ENCODE data around the gene LIN28B.
"Not testable (repeated sequence)": the region's sequence is repeated elsewhere in the genome, so short reads cannot be mapped to it uniquely, and the experiment has no call there.

Gene LIN28B

DNA sequence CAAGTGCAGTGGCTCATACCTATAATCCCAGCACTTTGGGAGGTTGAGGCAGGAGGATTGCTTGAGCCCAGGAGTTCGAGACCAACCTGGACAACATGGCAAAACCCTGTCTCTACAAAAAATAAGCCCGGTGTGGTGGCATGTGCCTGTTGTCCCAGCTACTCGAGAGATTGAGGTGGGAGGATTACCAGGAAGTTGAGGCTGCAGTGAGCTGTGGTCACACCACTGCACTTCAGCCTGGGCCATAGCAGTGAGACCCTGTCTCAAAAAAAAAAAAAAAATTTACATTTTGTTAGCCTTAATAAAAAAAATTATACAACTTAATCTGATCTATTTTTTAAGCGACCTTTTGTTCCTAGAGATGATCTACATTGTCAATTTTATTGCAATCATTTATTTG lies 56.6 kb downstream of the LIN28B start:
- not testable (repeated sequence) for DNase-seq (ENCODE audit: low read depth in 2 of 2)

DNA sequence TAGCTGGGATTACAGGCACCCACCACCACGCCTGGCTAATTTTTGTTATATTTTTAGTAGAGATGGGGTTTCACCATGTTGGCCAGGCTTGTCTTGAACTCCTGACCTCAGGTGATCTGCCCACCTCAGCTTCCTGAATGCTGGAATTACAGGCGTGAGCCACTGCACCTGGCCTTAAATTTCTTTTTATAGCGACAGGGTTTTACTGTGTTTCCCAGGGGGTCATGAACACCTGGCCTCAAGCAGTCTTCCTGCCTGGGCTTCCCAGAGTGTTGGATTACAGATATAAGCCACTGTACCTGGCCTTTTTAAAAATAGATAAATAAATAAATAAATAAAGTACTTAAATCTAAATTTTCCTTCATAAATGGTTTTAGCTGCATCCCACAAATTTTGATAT lies 57.5 kb downstream of the LIN28B start:
- DNase-seq (ENCODE audit: low read depth in 2 of 2): no peak

- no peak for DNase-seq (ENCODE audit: low read depth in 2 of 2)
These were observed 58.0 kb downstream of the LIN28B start for GRCh38 chr6:105014954-105015353.

- DNase-seq (ENCODE audit: low read depth in 2 of 2): no peak
These were observed 58.6 kb downstream of the LIN28B start for GRCh38 chr6:105015482-105015881.

GRCh38 chr6:105019285-105019684 lies 62.4 kb downstream of the LIN28B start:
- no peak for DNase-seq (ENCODE audit: low read depth in 2 of 2)

GRCh38 chr6:105021399-105021798 lies 64.5 kb downstream of the LIN28B start:
- DNase-seq (ENCODE audit: low read depth in 2 of 2): no peak

- no peak for DNase-seq (ENCODE audit: low read depth in 2 of 2)
These were observed 65.5 kb downstream of the LIN28B start for GRCh38 chr6:105022416-105022815.

- DNase-seq (ENCODE audit: low read depth in 2 of 2): no peak
These were observed 67.9 kb downstream of the LIN28B start for GRCh38 chr6:105024803-105025202.

- DNase-seq (ENCODE audit: low read depth in 2 of 2): no peak
These were observed 72.0 kb downstream of the LIN28B start for GRCh38 chr6:105028898-105029297.

DNA sequence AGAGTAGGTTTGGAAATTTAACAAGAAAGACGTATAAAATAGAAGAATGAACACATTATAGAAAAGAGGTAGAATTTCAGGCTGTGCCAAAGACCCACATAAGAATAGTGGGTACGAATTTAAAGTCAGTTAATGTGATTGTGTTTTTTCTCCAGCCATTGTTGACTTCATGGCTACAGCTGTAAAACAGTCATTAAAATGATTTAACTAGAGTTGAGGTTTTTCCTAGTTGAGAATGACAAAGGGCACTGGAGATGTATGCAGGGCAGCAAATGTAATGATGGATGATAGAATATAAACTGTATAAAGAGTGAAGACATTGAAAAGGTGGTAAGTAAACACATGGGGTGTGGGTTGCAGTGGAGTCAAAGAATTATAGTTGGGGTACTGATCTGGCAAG lies 72.7 kb downstream of the LIN28B start:
- no peak for DNase-seq (ENCODE audit: low read depth in 2 of 2)

- no peak for DNase-seq (ENCODE audit: low read depth in 2 of 2)
These were observed 77.6 kb downstream of the LIN28B start for GRCh38 chr6:105034470-105034869.

DNA sequence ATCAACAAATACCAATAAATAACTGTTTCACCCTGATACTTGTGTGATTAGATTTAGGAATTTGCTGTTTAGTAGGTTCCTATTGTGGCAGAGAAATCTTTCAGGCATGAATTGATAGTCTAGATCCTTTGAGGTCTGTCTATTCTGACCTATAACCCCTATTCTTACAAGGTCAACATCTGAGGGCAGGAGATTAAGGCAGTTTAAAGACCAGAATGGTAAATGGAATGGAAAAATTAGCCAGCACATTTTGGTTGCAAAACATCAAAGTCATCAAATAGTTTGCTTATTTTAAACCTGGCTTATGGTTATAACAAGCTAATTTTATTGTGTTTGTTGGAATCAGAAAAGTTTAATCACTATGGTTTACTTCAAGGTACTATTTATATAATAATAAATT lies 78.4 kb downstream of the LIN28B start:
- no peak for DNase-seq (ENCODE audit: low read depth in 2 of 2)

- no peak for DNase-seq (ENCODE audit: low read depth in 2 of 2)
These were observed 79.4 kb downstream of the LIN28B start for GRCh38 chr6:105036351-105036750.

- no peak for DNase-seq (ENCODE audit: low read depth in 2 of 2)
These were observed 81.4 kb downstream of the LIN28B start for GRCh38 chr6:105038259-105038658.

- DNase-seq (ENCODE audit: low read depth in 2 of 2): no peak
These were observed 85.0 kb downstream of the LIN28B start for GRCh38 chr6:105041880-105042279.

GRCh38 chr6:105042648-105043047 lies 85.7 kb downstream of the LIN28B start:
- no peak for DNase-seq (ENCODE audit: low read depth in 2 of 2)

- no peak for DNase-seq (ENCODE audit: low read depth in 2 of 2)
These were observed 87.1 kb downstream of the LIN28B start for GRCh38 chr6:105043979-105044378.

DNA sequence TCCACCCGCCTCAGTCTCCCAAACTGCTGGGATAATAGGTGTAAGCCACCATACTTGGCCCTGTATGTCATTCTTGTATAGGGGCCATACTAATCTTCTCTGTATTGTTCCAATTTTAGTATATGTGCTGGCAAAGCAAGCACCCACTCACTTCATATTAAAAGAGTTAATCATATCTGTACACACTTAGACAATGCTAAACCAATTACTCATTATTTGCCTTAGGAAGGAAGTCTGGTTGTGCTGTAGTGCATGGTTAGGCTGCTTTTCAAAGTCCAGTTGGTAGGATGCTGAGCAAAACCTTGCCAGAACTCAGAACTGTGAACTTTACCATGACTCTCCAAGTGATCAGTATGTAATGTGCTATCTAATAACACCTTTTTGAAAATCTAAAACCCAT lies 88.6 kb downstream of the LIN28B start:
- DNase-seq (ENCODE audit: low read depth in 2 of 2): no peak

- DNase-seq (ENCODE audit: low read depth in 2 of 2): no peak
These were observed 95.1 kb downstream of the LIN28B start for GRCh38 chr6:105051941-105052471.

DNA sequence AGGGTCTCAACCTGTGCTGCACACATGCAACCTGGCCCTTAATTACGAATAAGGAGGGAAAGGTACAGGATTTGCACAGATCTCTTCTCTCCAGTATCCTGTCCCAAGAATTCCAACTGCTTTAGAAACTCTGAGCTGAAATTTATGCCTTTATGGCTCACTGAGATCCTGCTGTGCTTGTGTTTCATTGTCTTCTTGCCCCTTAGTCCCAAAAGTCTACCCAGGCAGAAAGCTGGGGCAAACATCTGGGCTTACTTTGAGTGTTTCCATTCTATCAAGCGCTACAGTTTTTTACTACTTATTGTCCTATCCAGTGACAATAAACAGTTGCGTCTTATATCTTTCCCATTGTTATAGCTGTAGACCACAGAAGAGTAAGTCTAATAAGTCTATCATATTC lies 99.7 kb downstream of the LIN28B start:
- no peak for DNase-seq (ENCODE audit: low read depth in 2 of 2)

GRCh38 chr6:105057160-105057559 lies 100.3 kb downstream of the LIN28B start:
- DNase-seq (ENCODE audit: low read depth in 2 of 2): no peak

DNA sequence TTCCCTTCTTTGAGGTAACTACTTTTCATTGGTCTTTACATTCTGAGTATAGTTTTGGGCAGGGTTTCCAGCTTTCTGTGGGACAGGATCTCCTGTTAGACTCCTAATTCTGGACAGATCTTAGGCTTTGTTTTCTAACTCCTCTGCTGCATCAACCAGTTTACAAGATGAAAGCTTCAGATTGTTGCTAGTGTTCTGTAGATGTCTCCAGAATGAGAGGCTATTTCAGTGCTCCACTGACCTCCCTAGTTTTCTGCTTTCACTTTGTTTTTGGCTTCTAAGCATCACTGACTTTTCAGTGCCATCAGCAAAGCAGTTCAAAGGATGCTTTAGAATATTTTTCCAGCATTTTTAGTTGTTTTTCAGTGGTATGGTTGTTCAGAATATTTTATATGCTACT lies 101.4 kb downstream of the LIN28B start:
- no peak for DNase-seq (ENCODE audit: low read depth in 2 of 2)

- DNase-seq (ENCODE audit: low read depth in 2 of 2): no peak
These were observed 101.9 kb downstream of the LIN28B start for GRCh38 chr6:105058846-105059245.

DNA sequence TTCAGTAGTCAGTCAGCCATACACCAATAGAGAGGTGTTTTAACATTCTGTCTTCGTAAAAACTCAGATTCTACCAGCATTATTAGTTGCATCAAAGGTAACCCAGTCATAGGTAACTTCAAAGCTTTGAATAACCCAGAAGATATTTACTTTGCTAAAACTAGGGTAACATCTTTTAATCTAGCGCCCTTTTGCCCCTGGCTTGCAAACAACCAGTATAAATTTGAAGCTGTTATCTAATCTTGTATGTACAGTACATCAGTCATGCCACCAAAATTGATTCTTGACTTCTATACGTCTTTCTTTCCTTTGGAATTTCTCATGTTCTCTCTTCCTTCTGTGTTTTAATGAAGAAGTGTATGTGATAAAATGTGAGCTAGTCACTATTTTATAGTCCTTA lies 109.3 kb downstream of the LIN28B start:
- DNase-seq (ENCODE audit: low read depth in 2 of 2): no peak

DNA sequence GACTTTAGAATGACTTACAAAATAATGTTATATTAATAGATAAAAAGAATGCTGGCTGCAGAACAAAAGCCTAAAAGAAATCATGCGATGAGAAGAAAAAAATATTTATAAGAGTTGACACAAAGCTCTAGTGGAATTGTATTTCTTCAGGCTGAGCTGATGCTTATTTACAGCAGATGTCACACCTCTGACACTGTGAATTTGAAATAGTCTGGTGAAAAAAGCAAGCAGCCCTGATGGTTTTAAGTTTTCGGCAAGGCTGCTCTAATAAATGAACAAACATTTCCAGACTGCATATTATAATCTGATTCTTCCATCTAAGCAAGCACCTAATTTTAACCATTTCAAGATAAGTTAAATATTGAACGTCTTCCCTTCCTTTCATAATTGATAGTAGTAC lies 109.9 kb downstream of the LIN28B start:
- no peak for DNase-seq (ENCODE audit: low read depth in 2 of 2)

Data from stimulated activated CD8-positive, alpha-beta memory T cell treated with anti-CD3 and anti-CD28 coated beads, Interleukin-2, amount 100 ng/mL, for 1 hour (primary cell).